HUES48 (cell line): Measurements from ENCODE around the gene CIRBP.

Source experiments
- H3K27ac ChIP-seq: one replicate; pipeline ENCODE4 v1.7.0; 2013; ENCODE audit warnings: low read depth, low read length, inconsistent platforms
- H3K27me3 ChIP-seq: 2 replicates; pipeline ENCODE4 v1.6.1; 2013; ENCODE audit warnings: mild to moderate bottlenecking, low read length; ENCODE audit not compliant: control insufficient read depth, insufficient read depth
- H3K36me3 ChIP-seq: 2 replicates; pipeline ENCODE4 v1.6.1; 2013; ENCODE audit warnings: low read length; ENCODE audit not compliant: control insufficient read depth, insufficient read depth
- H3K4me1 ChIP-seq: 2 replicates; pipeline ENCODE4 v1.6.1; 2013; ENCODE audit warnings: mild to moderate bottlenecking, low read length; ENCODE audit not compliant: control insufficient read depth, insufficient read depth
- H3K4me3 ChIP-seq: 2 replicates; pipeline ENCODE4 v1.5.1; 2013; ENCODE audit warnings: mild to moderate bottlenecking, low read depth, low read length
- H3K9ac ChIP-seq: 2 replicates; pipeline ENCODE4 v1.6.1; 2013; ENCODE audit warnings: mild to moderate bottlenecking, low read depth, low read length, moderate library complexity
- H3K9me3 ChIP-seq: 2 replicates; pipeline ENCODE4 v1.6.1; 2013; ENCODE audit warnings: low read length; ENCODE audit not compliant: control insufficient read depth, insufficient read depth

CIRBP gene

GRCh38 chr19:1231729-1232637 lies 37.1 kb upstream of the CIRBP start:
- H3K27ac ChIP-seq, result no peak overlapping the region
- H3K4me1 ChIP-seq, result 0 out of 2 replicates have a peak, but pooled peaks cover 3% of the 10 kb centered on the region
- H3K9me3 ChIP-seq, result no peaks in the 10 kb centered on the region
- peaks cover 50% of the 10 kb centered on the region for H3K36me3 ChIP-seq
- no peak overlapping the region for H3K9ac ChIP-seq
- no peak overlapping the region for H3K4me3 ChIP-seq
- H3K27me3 ChIP-seq, result no peaks in the 10 kb centered on the region

- Histone ChIP-seq H3K27me3 (no peaks in the 10 kb centered on the region), H3K4me1 (0 out of 2 replicates have a peak, but pooled peaks cover 3% of the 10 kb centered on the region), H3K4me3 (no peak overlapping the region), H3K9ac (no peak overlapping the region), H3K9me3 (no peaks in the 10 kb centered on the region), H3K36me3 (peaks cover 50% of the 10 kb centered on the region), H3K27ac (no peak overlapping the region)
Observed at GRCh38 chr19:1232652-1233072, 36.5 kb upstream of the CIRBP start.

- Histone ChIP-seq H3K9ac (no peak overlapping the region), H3K9me3 (no peaks in the 10 kb centered on the region), H3K36me3 (peaks cover 48% of the 10 kb centered on the region), H3K27me3 (no peaks in the 10 kb centered on the region), H3K27ac (no peak overlapping the region), H3K4me3 (no peak overlapping the region), H3K4me1 (0 out of 2 replicates have a peak, but pooled peaks cover 3% of the 10 kb centered on the region)
Observed at GRCh38 chr19:1233115-1233667, 35.9 kb upstream of the CIRBP start.

GRCh38 chr19:1234051-1234954 lies 34.8 kb upstream of the CIRBP start:
- H3K27me3 ChIP-seq, result no peaks in the 10 kb centered on the region
- H3K27ac ChIP-seq, result no peak overlapping the region
- peaks cover 48% of the 10 kb centered on the region for H3K36me3 ChIP-seq

GRCh38 chr19:1234955-1235380 lies 34.2 kb upstream of the CIRBP start:
- no peak overlapping the region for H3K27ac ChIP-seq
- peaks cover 48% of the 10 kb centered on the region for H3K36me3 ChIP-seq
- H3K4me1 ChIP-seq, result 0 out of 2 replicates have a peak, but pooled peaks cover 5% of the 10 kb centered on the region
- H3K9me3 ChIP-seq, result no peaks in the 10 kb centered on the region
- H3K9ac ChIP-seq, result no peak overlapping the region
- H3K27me3 ChIP-seq, result no peaks in the 10 kb centered on the region
- H3K4me3 ChIP-seq, result no peak overlapping the region

More at GRCh38 chr19:1234051-1234954, 34.8 kb upstream of the CIRBP start:
- Histone ChIP-seq H3K4me1 (0 out of 2 replicates have a peak, but pooled peaks cover 3% of the 10 kb centered on the region), H3K9me3 (no peaks in the 10 kb centered on the region), H3K4me3 (no peak overlapping the region), H3K9ac (no peak overlapping the region)

- no peaks in the 10 kb centered on the region for H3K9me3 ChIP-seq
- H3K4me1 ChIP-seq, result 0 out of 2 replicates have a peak, but pooled peaks cover 5% of the 10 kb centered on the region
- no peak overlapping the region for H3K27ac ChIP-seq
- no peaks in the 10 kb centered on the region for H3K27me3 ChIP-seq
- H3K4me3 ChIP-seq, result peak overlapping the region; percentile 51
- no peak overlapping the region for H3K9ac ChIP-seq
- peaks cover 43% of the 10 kb centered on the region for H3K36me3 ChIP-seq
Observed at GRCh38 chr19:1235625-1236538, 33.2 kb upstream of the CIRBP start.

GRCh38 chr19:1236576-1236975 lies 32.6 kb upstream of the CIRBP start:
- no peak overlapping the region for H3K27ac ChIP-seq
- peaks cover 41% of the 10 kb centered on the region for H3K36me3 ChIP-seq
- H3K27me3 ChIP-seq, result no peaks in the 10 kb centered on the region
- peak overlapping the region; percentile 78 for H3K4me3 ChIP-seq
- H3K9ac ChIP-seq, result no peak overlapping the region
- 0 out of 2 replicates have a peak, but pooled peaks cover 5% of the 10 kb centered on the region for H3K4me1 ChIP-seq
- H3K9me3 ChIP-seq, result no peaks in the 10 kb centered on the region

- Histone ChIP-seq H3K4me3 (peak overlapping the region; percentile 78), H3K4me1 (0 out of 2 replicates have a peak, but pooled peaks cover 5% of the 10 kb centered on the region), H3K27me3 (no peaks in the 10 kb centered on the region), H3K27ac (no peak overlapping the region), H3K36me3 (peaks cover 37% of the 10 kb centered on the region), H3K9me3 (no peaks in the 10 kb centered on the region), H3K9ac (no peak overlapping the region)
Observed at GRCh38 chr19:1237027-1237659, 32.0 kb upstream of the CIRBP start.

GRCh38 chr19:1237754-1238368 lies 31.3 kb upstream of the CIRBP start, which contains the start of gene CBARP:
CBARP (minus strand) TSS chr19:1238005; CDS start chr19:1236100, 1,905 bp downstream.
- H3K4me1 ChIP-seq, result 0 out of 2 replicates have a peak, but pooled peaks cover 5% of the 10 kb centered on the region
- H3K4me3 ChIP-seq, result peak within 1 kb of the TSS; percentile 78
- no peaks in the 10 kb centered on the region for H3K9me3 ChIP-seq
- H3K9ac ChIP-seq, result no peak within 1 kb of the TSS
- peak within 1 kb of the TSS; percentile 14 for H3K27ac ChIP-seq
- no peaks in the 10 kb centered on the region for H3K27me3 ChIP-seq
- peaks cover 30% of the 10 kb centered on the region for H3K36me3 ChIP-seq
